RKO (cell line): Measurements from ENCODE around the gene PPP2R2B.
"Not testable (repeated sequence)": the region's sequence is repeated elsewhere in the genome, so short reads cannot be mapped to it uniquely, and the experiment has no call there.

Experiments used
- DNase-seq: peaks from one replicate; pipeline ENCODE4 v3.0.0-alpha.2; 2016; ENCODE audit warnings: low spot score

The PPP2R2B gene

GRCh38 chr5:146652547-146652946, 226.0 kb downstream of the PPP2R2B start:
- no peak for DNase-seq

- DNase-seq, result no peak
Measured at GRCh38 chr5:146647656-146648199, 230.8 kb downstream of the PPP2R2B start.

- no peak for DNase-seq
Measured at GRCh38 chr5:146646441-146646840, 232.1 kb downstream of the PPP2R2B start.

GRCh38 chr5:146645342-146645741, 233.2 kb downstream of the PPP2R2B start:
- no peak for DNase-seq

GRCh38 chr5:146644831-146645230, 233.7 kb downstream of the PPP2R2B start:
- no peak for DNase-seq

- no peak for DNase-seq
Measured at GRCh38 chr5:146643776-146644175, 234.8 kb downstream of the PPP2R2B start.

- DNase-seq, result no peak
Measured at GRCh38 chr5:146642410-146642809, 236.1 kb downstream of the PPP2R2B start.

GRCh38 chr5:146641941-146642340, 236.6 kb downstream of the PPP2R2B start:
- no peak for DNase-seq

- DNase-seq, result no peak
Measured at GRCh38 chr5:146640285-146640896, 238.2 kb downstream of the PPP2R2B start.

- no peak for DNase-seq
Measured at GRCh38 chr5:146635443-146635842, 243.1 kb downstream of the PPP2R2B start.

GRCh38 chr5:146633323-146633764, 245.2 kb downstream of the PPP2R2B start:
- DNase-seq, result no peak

- no peak for DNase-seq
Measured at GRCh38 chr5:146632620-146633322, 245.8 kb downstream of the PPP2R2B start.

- DNase-seq, result no peak
Measured at GRCh38 chr5:146630472-146630871, 248.1 kb downstream of the PPP2R2B start.

- DNase-seq, result no peak
Measured at GRCh38 chr5:146628950-146629349, 249.6 kb downstream of the PPP2R2B start.

- DNase-seq, result no peak
Measured at GRCh38 chr5:146626936-146627335, 251.6 kb downstream of the PPP2R2B start.

GRCh38 chr5:146624179-146624578, 254.4 kb downstream of the PPP2R2B start:
- no peak for DNase-seq

- DNase-seq, result no peak
Measured at GRCh38 chr5:146623666-146624065, 254.9 kb downstream of the PPP2R2B start.

- DNase-seq, result no peak
Measured at GRCh38 chr5:146623009-146623408, 255.5 kb downstream of the PPP2R2B start.

- no peak for DNase-seq
Measured at GRCh38 chr5:146622391-146622790, 256.2 kb downstream of the PPP2R2B start.

- DNase-seq, result no peak
Measured at GRCh38 chr5:146620669-146621051, 257.9 kb downstream of the PPP2R2B start.

- no peak for DNase-seq
Measured at GRCh38 chr5:146620031-146620668, 258.4 kb downstream of the PPP2R2B start.

GRCh38 chr5:146618434-146618833, 260.1 kb downstream of the PPP2R2B start:
- DNase-seq, result no peak

GRCh38 chr5:146609731-146610130, 268.8 kb downstream of the PPP2R2B start:
- not testable (repeated sequence) for DNase-seq
